Endothelial cell of umbilical vein (primary cell): ENCODE results near the gene GRIN3B. TPM values are rescaled to one million over a fixed set of nuclear protein-coding genes. Genes with fewer than 3 reads are reported as not detected.

Source experiments
- BruUV-seq: library from RNA; stranded (reverse); fragments of 400-500 nt; replicated peaks from 2 replicates; lab custom pipeline; 2021; lab: Mats Ljungman, UMichigan
- CTCF ChIA-PET: fragments of 300-600, 350-600 bp; sonication (Branson Sonifier 250); formaldehyde crosslinking; loops from one replicate; lab custom pipeline; 2021; ENCODE audit warnings: antibody characterized with exemption, inconsistent platforms; lab: Charles Lee
- POLR2A ChIA-PET: fragments of 300-600, 350-600 bp; sonication (Branson Sonifier 250); formaldehyde crosslinking; loops from one replicate; lab custom pipeline; 2021; ENCODE audit warnings: antibody characterized with exemption, inconsistent platforms; lab: Charles Lee
- DNase-seq: peaks from one replicate; pipeline ENCODE4 v3.0.0-alpha.2; 2011; ENCODE audit warnings: low read depth, low spot score
- FAIRE-seq: peaks from 2 replicates; lab custom pipeline; 2011; peaks lifted over from hg19 to GRCh38; lab: Jason Lieb, UNC
- H2AFZ ChIP-seq: 2 replicates; pipeline ENCODE4 v1.6.0; 2012; ENCODE audit warnings: low read depth, low read length, control low read depth, inconsistent platforms
- H3K27ac ChIP-seq: 2 replicates; pipeline ENCODE4 v1.5.1; 2011; ENCODE audit warnings: low read depth, mild to moderate bottlenecking, control low read depth, low read length, moderate library complexity; ENCODE audit not compliant: insufficient read depth
- H3K27me3 ChIP-seq, 2 experiments: 2 replicates each; pipeline versions ENCODE4 v1.6.0 to v1.6.1; 2011; ENCODE audit warnings: low read length in 2 of 2, mixed read lengths in 1 of 2; ENCODE audit not compliant: control insufficient read depth in 2 of 2, insufficient read depth in 2 of 2
- H3K36me3 ChIP-seq, 2 experiments: 2 replicates in 1 of 2; 3 replicates in 1 of 2; pipeline ENCODE4 v1.5.1; 2011; ENCODE audit warnings: low read length in 2 of 2, mild to moderate bottlenecking in 1 of 2, moderate library complexity in 1 of 2; ENCODE audit not compliant: control insufficient read depth in 2 of 2, insufficient read depth in 2 of 2; ENCODE audit errors: extremely low read depth in 1 of 2
- H3K4me1 ChIP-seq: 3 replicates; pipeline ENCODE4 v1.5.1; 2011; ENCODE audit warnings: mild to moderate bottlenecking, low read length; ENCODE audit not compliant: control insufficient read depth, insufficient read depth; ENCODE audit errors: extremely low read depth
- H3K4me2 ChIP-seq: 2 replicates; pipeline ENCODE4 v1.6.1; 2011; ENCODE audit warnings: low read length, control low read depth, mixed read lengths; ENCODE audit not compliant: insufficient read depth
- H3K4me3 ChIP-seq, 3 experiments: fragments of 200-600 bp in 1 of 3; sonication (generic), shearing (Covaris generic) in 1 of 3; replicated peaks in 1 of 3; 2 replicates each; pipeline ENCODE4 v1.5.1; 2011 to 2016; ENCODE audit warnings: control low read depth in 3 of 3, low read length in 3 of 3, mild to moderate bottlenecking in 2 of 3, inconsistent platforms in 1 of 3, low read depth in 1 of 3, moderate library complexity in 1 of 3; ENCODE audit not compliant: insufficient read depth in 1 of 3
- H3K79me2 ChIP-seq: 2 replicates; pipeline ENCODE4 v1.6.0; 2012; ENCODE audit warnings: low read length, inconsistent platforms; ENCODE audit not compliant: control insufficient read depth, insufficient read depth
- H3K9ac ChIP-seq: replicated peaks from 2 replicates; pipeline ENCODE3; 2011; ENCODE audit warnings: low read length, control low read depth; ENCODE audit not compliant: insufficient read depth; ENCODE audit errors: extremely low read depth
- H3K9me1 ChIP-seq: replicated peaks from 3 replicates; pipeline ENCODE4 v1.6.0; 2011; ENCODE audit warnings: mild to moderate bottlenecking, low read length; ENCODE audit not compliant: control insufficient read depth, insufficient read depth; ENCODE audit errors: extremely low read depth
- H3K9me3 ChIP-seq: replicated peaks from 2 replicates; pipeline ENCODE4 v1.5.1; 2012; ENCODE audit warnings: low read length, inconsistent platforms; ENCODE audit not compliant: control insufficient read depth, insufficient read depth
- H4K20me1 ChIP-seq: replicated peaks from 2 replicates; pipeline ENCODE3; 2011; ENCODE audit warnings: mild to moderate bottlenecking, low read length; ENCODE audit not compliant: control insufficient read depth, insufficient read depth; ENCODE audit errors: extremely low read depth
- CTCF ChIP-seq, 2 donors: IDR thresholded peaks; 1 replicate in 1 of 2; 2 replicates in 1 of 2; pipeline ENCODE4 v1.5.1; 2011; ENCODE audit warnings: low read length in 2 of 2, mild to moderate bottlenecking in 2 of 2, moderate library complexity in 2 of 2, control low read depth in 1 of 2, inconsistent platforms in 1 of 2, low read depth in 1 of 2; ENCODE audit not compliant: insufficient read depth in 1 of 2; ENCODE audit errors: extremely low read depth in 1 of 2
- EZH2 ChIP-seq: IDR thresholded peaks from 2 replicates; pipeline ENCODE4 v1.6.1; 2012; ENCODE audit warnings: borderline replicate concordance, low read depth, mild to moderate bottlenecking, moderate library complexity, low read length, inconsistent platforms; ENCODE audit not compliant: severe bottlenecking
- FOS ChIP-seq: IDR thresholded peaks from 2 replicates; pipeline ENCODE4 v1.6.1; 2011; ENCODE audit warnings: mild to moderate bottlenecking, low read length, moderate library complexity, borderline replicate concordance; ENCODE audit not compliant: insufficient read depth
- GATA2 ChIP-seq: IDR thresholded peaks from 2 replicates; pipeline ENCODE4 v1.7.0; 2011; ENCODE audit warnings: low read depth, mild to moderate bottlenecking, moderate library complexity, mixed read lengths, low read length; ENCODE audit not compliant: insufficient read length, insufficient read depth
- JUN ChIP-seq: IDR thresholded peaks from 2 replicates; pipeline ENCODE4 v1.6.1; 2011; ENCODE audit warnings: borderline replicate concordance, low read depth; ENCODE audit not compliant: insufficient read length, insufficient read depth
- MAX ChIP-seq: IDR thresholded peaks from 2 replicates; pipeline ENCODE4 v1.6.1; 2011; ENCODE audit not compliant: insufficient read depth, insufficient read length
- MYC ChIP-seq: IDR thresholded peaks from one replicate; pipeline ENCODE4 v1.6.1; 2011; ENCODE audit warnings: mild to moderate bottlenecking, low read depth, low read length
- POLR2A ChIP-seq: IDR thresholded peaks from 2 replicates; pipeline ENCODE4 v1.6.1; 2012; ENCODE audit warnings: low read depth, mild to moderate bottlenecking, control low read depth, low read length
- POLR2AphosphoS5 ChIP-seq: IDR thresholded peaks from 2 replicates; pipeline ENCODE4 v1.6.1; 2012; ENCODE audit warnings: low read depth, mild to moderate bottlenecking, control low read depth, low read length, moderate library complexity; ENCODE audit not compliant: insufficient read depth
- dilution Hi-C: fragments of 300-500 bp; cut with MboI; formaldehyde crosslinking; loops from one replicate; pipeline ENCODE4 v1.15.0; 2019; ENCODE audit warnings: low sequenced_read_pairs; ENCODE audit not compliant: extremely low pct_ligation_motif_present
- intact Hi-C: fragments of 100-400 bp; cut with micrococcal nuclease; formaldehyde crosslinking; loops from one replicate; pipeline ENCODE4 v1.10.0; 2022
- polyA plus RNA-seq, 4 experiments: library from polyadenylated mRNA; depleted of rRNA in 3 of 4; stranded (reverse) in 3 of 4; unstranded in 1 of 4; fragments of >200 nt; gene quantifications; 2 replicates each; pipeline versions ENCODE4 v1.2.1 to v1.2.3, GENCODE V29; 2011 to 2012; ENCODE audit warnings: missing spikeins in 1 of 4
- total RNA-seq: library from RNA; stranded (reverse); gene quantifications from 2 replicates; pipeline ENCODE4 v1.2.3, GENCODE V29; 2021

The GRIN3B gene
- total and polyA plus RNA-seq, 2 donors (not counting 3 experiments of a cell fraction or from before 2014, with no cell fraction given), result 0.43 to 0.82 TPM

- intact Hi-C loops (no loop called here), dilution Hi-C loops (no loop called here)
- Histone ChIP-seq H3K27me3 (no peaks in the 10 kb centered on the region), H3K36me3 (no peaks in the 10 kb centered on the region), H3K9ac (no peak overlapping the region), H3K4me2 (no peak overlapping the region), H2AFZ (no peak overlapping the region), H3K27ac (no peak overlapping the region), H3K9me3 (no peaks in the 10 kb centered on the region), H4K20me1 (no peaks in the 10 kb centered on the region), H3K79me2 (no peaks in the 10 kb centered on the region), H3K9me1 (no peaks in the 10 kb centered on the region), H3K4me3 (no peak overlapping the region), H3K4me1 (no peaks in the 10 kb centered on the region)
- DNase-seq, result no peak
- no TSS peak for BruUV-seq
- ChIA-PET POLR2A (no interaction called here), CTCF (no interaction called here)
- TF ChIP-seq POLR2AphosphoS5, result no peak
- FAIRE-seq, result no peak
Observed at GRCh38 chr19:1049800-1050199, 49.6 kb downstream of the GRIN3B start.

DNA sequence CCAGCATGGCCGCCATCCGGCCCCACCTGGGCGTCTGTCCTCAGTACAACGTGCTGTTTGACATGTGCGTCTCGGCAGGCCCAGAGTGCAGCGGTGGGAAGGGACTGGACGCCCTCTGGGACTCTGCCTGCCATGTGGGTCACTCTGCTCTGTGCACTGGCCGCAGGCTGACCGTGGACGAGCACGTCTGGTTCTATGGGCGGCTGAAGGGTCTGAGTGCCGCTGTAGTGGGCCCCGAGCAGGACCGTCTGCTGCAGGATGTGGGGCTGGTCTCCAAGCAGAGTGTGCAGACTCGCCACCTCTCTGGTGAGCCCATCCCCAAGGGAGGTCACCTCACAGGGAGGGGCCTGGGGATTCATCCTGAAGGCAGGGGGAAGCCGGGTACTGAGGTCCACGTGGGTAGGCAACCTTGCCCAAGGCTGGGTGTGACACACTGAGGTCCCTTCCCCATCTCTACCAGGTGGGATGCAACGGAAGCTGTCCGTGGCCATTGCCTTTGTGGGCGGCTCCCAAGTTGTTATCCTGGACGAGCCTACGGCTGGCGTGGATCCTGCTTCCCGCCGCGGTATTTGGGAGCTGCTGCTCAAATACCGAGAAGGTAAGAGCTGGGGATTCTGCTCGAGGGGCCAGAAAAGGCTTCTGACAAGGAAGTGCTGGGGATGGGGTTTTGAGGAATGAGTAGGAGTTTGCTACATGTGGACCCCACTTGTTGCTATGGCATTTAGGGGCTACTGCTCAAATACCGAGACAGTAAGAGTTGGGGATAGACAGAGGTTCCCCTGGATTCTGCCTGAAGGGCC lies 51.0 kb downstream of the GRIN3B start:
- ChIA-PET CTCF (no interaction called here), POLR2A (no interaction called here)
- H3K36me3 ChIP-seq, result no peaks in the 10 kb centered on the region
- intact Hi-C loops (no loop called here), dilution Hi-C loops (no loop called here)
- FAIRE-seq (no peak), DNase-seq (no peak)
- no peaks in the 10 kb centered on the region for H3K4me1 ChIP-seq
- no peak overlapping the region for H3K27ac ChIP-seq
- H3K79me2 ChIP-seq, result no peaks in the 10 kb centered on the region
- H2AFZ ChIP-seq, result no peak overlapping the region
- no peaks in the 10 kb centered on the region for H3K9me3 ChIP-seq
- no peaks in the 10 kb centered on the region for H3K27me3 ChIP-seq
- BruUV-seq, result no TSS peak
- no peak overlapping the region for H3K4me2 ChIP-seq
- no peak overlapping the region for H3K9ac ChIP-seq
- H4K20me1 ChIP-seq, result no peaks in the 10 kb centered on the region
- no peak overlapping the region for H3K4me3 ChIP-seq
- H3K9me1 ChIP-seq, result no peaks in the 10 kb centered on the region
- TF ChIP-seq GATA2, result no peak
- TF ChIP-seq FOS, result no peak
- TF ChIP-seq CTCF (IDR thresholded peaks at IDR 0.05; ENCODE audit: extremely low read depth in 1 of 2, insufficient read depth in 1 of 2, low read depth in 1 of 2, low read length in 2 of 2), result no peak
- no peak for TF ChIP-seq POLR2AphosphoS5
- TF ChIP-seq MYC, result no peak
- no peak for TF ChIP-seq JUN
- no peak for TF ChIP-seq EZH2
- TF ChIP-seq POLR2A, result no peak
- no peak for TF ChIP-seq MAX
